Measurements from ENCODE around the gene DMD. TPM values are rescaled to one million over a fixed set of nuclear protein-coding genes. Genes with fewer than 3 reads are reported as not detected.

Gene DMD
- total and polyA plus RNA-seq, 2 of the 8 experiments (the other 6 are each of a cell fraction or from before 2014, with no cell fraction given): 4.8 to 7.4 TPM

- Histone ChIP-seq H3K9ac (replicated peaks in 1 of 4; ENCODE audit: extremely low read depth in 1 of 4, low read depth in 3 of 4, low read length in 3 of 4) (no peak overlapping the region), H2BK20ac (ENCODE audit: low read length) (no peak overlapping the region), H2AFZ (ENCODE audit: low read length) (no peak overlapping the region), H3K18ac (ENCODE audit: extremely low read depth, low read length) (no peak overlapping the region), H3K4me2 (ENCODE audit: insufficient read depth in 1 of 2, low read depth in 2 of 2, low read length in 2 of 2) (no peak overlapping the region), H3K4me3 (ENCODE audit: extremely low read depth in 1 of 4, insufficient read depth in 2 of 4, low read depth in 3 of 4, low read length in 4 of 4) (no peak overlapping the region), H2BK5ac (ENCODE audit: low read depth, low read length) (no peak overlapping the region), H2BK120ac (replicated peaks; ENCODE audit: low read depth, low read length) (no peak overlapping the region), H3K79me1 (ENCODE audit: low read depth, low read length) (no peaks in the 10 kb centered on the region), H3K79me2 (ENCODE audit: control insufficient read depth in 1 of 2, insufficient read depth in 2 of 2, low read length in 2 of 2) (no peaks in the 10 kb centered on the region), H3K14ac (ENCODE audit: insufficient read length) (no peak overlapping the region), H3K27ac (ENCODE audit: low read depth, low read length) (no peak overlapping the region), H4K91ac (replicated peaks; ENCODE audit: insufficient read length, low read length) (no peak overlapping the region), H4K5ac (ENCODE audit: insufficient read length, low read depth, low read length) (no peak overlapping the region), H3K23me2 (ENCODE audit: low read depth, low read length) (no peaks in the 10 kb centered on the region), H3K56ac (replicated peaks; ENCODE audit: insufficient read length, low read depth, low read length) (no peak overlapping the region), H4K20me1 (replicated peaks in 1 of 2; ENCODE audit: control insufficient read depth in 1 of 2, insufficient read depth in 2 of 2, low read length in 2 of 2) (no peaks in the 10 kb centered on the region), H4K8ac (ENCODE audit: extremely low read depth, insufficient read depth, low read length) (no peak overlapping the region), H2BK15ac (ENCODE audit: low read length) (no peak overlapping the region), H3K36me3 (ENCODE audit: control insufficient read depth in 2 of 4, insufficient read depth in 4 of 4, low read length in 3 of 4) (no peaks in the 10 kb centered on the region), H3K4ac (replicated peaks; ENCODE audit: insufficient read length, low read depth, low read length) (no peak overlapping the region), H3K23ac (ENCODE audit: insufficient read length) (no peak overlapping the region), H2AK5ac (ENCODE audit: low read depth, low read length) (no peak overlapping the region), H3K4me1 (replicated peaks in 1 of 4; ENCODE audit: control insufficient read depth in 3 of 4, insufficient read depth in 4 of 4, low read length in 3 of 4) (no peaks in the 10 kb centered on the region), H3K9me3 (ENCODE audit: insufficient read depth in 2 of 2, low read depth in 1 of 2, low read length in 1 of 2) (no peaks in the 10 kb centered on the region), H3K27me3 (replicated peaks in 1 of 4; ENCODE audit: control insufficient read depth in 3 of 4, extremely low read depth in 1 of 4, insufficient read depth in 3 of 4, low read length in 3 of 4) (no peaks in the 10 kb centered on the region), H2BK12ac (ENCODE audit: low read depth, low read length) (no peak overlapping the region)
- DNase-seq (ENCODE audit: low read depth in 1 of 2, low spot score in 2 of 2): no peak
- ChIA-PET CTCF (ENCODE audit: partially characterized antibody) (no interaction called here), POLR2A (ENCODE audit: partially characterized antibody) (no interaction called here)
- FAIRE-seq: no peak
- 88% methylated on average over 7 of the region's 7 CpGs; no CpG with 5 or more reads in 1 of the 2 experiments for WGBS, 2 experiments (ENCODE audit: extremely low coverage in 1 of 2, insufficient coverage in 1 of 2, insufficient read length in 1 of 2, insufficient replicate concordance in 2 of 2, low coverage in 1 of 2, low lambda C conversion rate in 2 of 2, missing lambda C conversion rate in 1 of 2)
- no peak for TF ChIP-seq CREB1 (IDR thresholded peaks at IDR 0.05)
- TF ChIP-seq RNF2 (IDR thresholded peaks at IDR 0.05; ENCODE audit: borderline replicate concordance, low read depth, low read length, missing control alignments, poor library complexity, severe bottlenecking): no peak
- no peak for TF ChIP-seq CBX8 (IDR thresholded peaks at IDR 0.05; ENCODE audit: borderline replicate concordance, low read depth, low read length)
- TF ChIP-seq GABPA (IDR thresholded peaks at IDR 0.05; ENCODE audit: borderline replicate concordance, insufficient read depth, low read length): no peak
- TF ChIP-seq CHD2 (IDR thresholded peaks at IDR 0.05; ENCODE audit: low read length): no peak
- no peak for TF ChIP-seq RFX5 (IDR thresholded peaks at IDR 0.05; ENCODE audit: borderline replicate concordance, low read depth, low read length)
- no peak for TF ChIP-seq NANOG (IDR thresholded peaks at IDR 0.05; ENCODE audit: insufficient read depth, low read depth, low read length, poor library complexity, severe bottlenecking)
- no peak for TF ChIP-seq BCL11A (IDR thresholded peaks at IDR 0.05; ENCODE audit: low read depth in 2 of 2, low read length in 2 of 2)
- TF ChIP-seq USF2 (IDR thresholded peaks at IDR 0.05; ENCODE audit: low read length): no peak
- TF ChIP-seq, protein P1, sequence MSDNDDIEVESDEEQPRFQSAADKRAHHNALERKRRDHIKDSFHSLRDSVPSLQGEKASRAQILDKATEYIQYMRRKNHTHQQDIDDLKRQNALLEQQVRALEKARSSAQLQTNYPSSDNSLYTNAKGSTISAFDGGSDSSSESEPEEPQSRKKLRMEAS (IDR thresholded peaks at IDR 0.05): no peak
- no peak for TF ChIP-seq CEBPB (IDR thresholded peaks at IDR 0.05; ENCODE audit: low read depth, low read length)
- no peak for TF ChIP-seq JUND (IDR thresholded peaks at IDR 0.05; ENCODE audit: low read length)
Observed at GRCh38 chrX:31820430-31821210, 1390.7 kb downstream of the DMD start.

All from H1 (cell line).